Neutrophil (primary cell): ENCODE results near the gene POLD2.

Source experiments
- H3K27ac ChIP-seq: fragments of 200-600 bp; sonication (generic); 2 replicates; pipeline ENCODE4 v1.5.1; 2016; ENCODE audit warnings: mild to moderate bottlenecking, moderate library complexity
- H3K27me3 ChIP-seq: fragments of 200-600 bp; sonication (generic); 2 replicates; pipeline ENCODE4 v1.6.0; 2016; ENCODE audit warnings: mild to moderate bottlenecking
- H3K36me3 ChIP-seq: fragments of 200-600 bp; sonication (generic); 2 replicates; pipeline ENCODE4 v1.5.1; 2017
- H3K4me1 ChIP-seq, 2 experiments: fragments of 200-600 bp in 1 of 2; sonication (generic) in 1 of 2; 1 replicate in 1 of 2; 2 replicates in 1 of 2; pipeline versions ENCODE4 v1.5.1 to v1.6.1; 2013 to 2016; ENCODE audit warnings: low read depth in 1 of 2, low read length in 1 of 2, mild to moderate bottlenecking in 1 of 2, moderate library complexity in 1 of 2; ENCODE audit not compliant: control insufficient read depth in 1 of 2, insufficient read depth in 1 of 2
- H3K4me3 ChIP-seq, 2 experiments: fragments of 200-600 bp in 1 of 2; sonication (generic) in 1 of 2; 1 replicate in 1 of 2; 2 replicates in 1 of 2; pipeline ENCODE4 v1.5.1; 2013 to 2016; ENCODE audit warnings: low read depth in 1 of 2, low read length in 1 of 2, mild to moderate bottlenecking in 1 of 2, moderate library complexity in 1 of 2
- H3K9me3 ChIP-seq: fragments of 200-600 bp; sonication (generic); 2 replicates; pipeline ENCODE4 v1.5.1; 2016
- TF ChIP-seq, protein P1 (sequence below): fragments of 200-600 bp; sonication (generic); IDR thresholded peaks from 2 replicates; pipeline ENCODE4 v1.5.1; 2016; ENCODE audit warnings: antibody characterized with exemption

POLD2 gene

DNA sequence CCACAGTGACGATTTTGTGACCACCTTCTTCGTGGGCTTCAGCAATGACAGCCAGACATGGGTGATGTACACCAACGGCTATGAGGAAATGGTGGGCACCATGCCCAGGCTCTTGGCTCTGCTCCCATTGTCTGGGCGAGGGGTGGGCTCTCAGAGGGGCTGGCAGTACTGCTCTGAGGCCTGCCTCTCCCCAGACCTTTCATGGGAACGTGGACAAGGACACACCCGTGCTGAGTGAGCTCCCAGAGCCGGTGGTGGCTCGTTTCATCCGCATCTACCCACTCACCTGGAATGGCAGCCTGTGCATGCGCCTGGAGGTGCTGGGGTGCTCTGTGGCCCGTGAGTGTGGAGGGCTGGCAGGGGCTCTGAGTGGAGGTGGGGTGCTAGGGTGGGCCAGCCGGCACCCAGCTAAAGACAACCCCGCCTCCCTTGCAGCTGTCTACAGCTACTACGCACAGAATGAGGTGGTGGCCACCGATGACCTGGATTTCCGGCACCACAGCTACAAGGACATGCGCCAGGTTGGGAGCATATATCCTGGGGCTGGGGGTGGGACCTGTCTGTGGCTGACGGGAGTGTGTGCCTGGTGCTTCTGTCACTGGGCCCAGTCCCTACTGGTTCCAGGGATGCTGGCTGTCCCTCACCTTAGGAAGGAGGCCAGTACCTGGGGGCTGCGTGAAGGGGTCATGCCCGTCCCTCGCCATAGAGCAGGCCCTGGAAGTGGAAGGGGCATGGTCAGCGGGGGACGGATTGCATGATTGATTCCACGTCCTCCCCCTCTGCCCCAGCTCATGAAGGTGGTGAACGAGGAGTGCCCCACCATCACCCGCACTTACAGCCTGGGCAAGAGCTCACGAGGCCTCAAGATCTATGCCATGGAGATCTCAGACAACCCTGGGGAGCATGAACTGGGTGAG, 12.4 kb downstream of the POLD2 start:
- Histone ChIP-seq H3K4me1 (no peaks in the 10 kb centered on the region), H3K36me3 (no peaks in the 10 kb centered on the region), H3K9me3 (no peaks in the 10 kb centered on the region)

DNA sequence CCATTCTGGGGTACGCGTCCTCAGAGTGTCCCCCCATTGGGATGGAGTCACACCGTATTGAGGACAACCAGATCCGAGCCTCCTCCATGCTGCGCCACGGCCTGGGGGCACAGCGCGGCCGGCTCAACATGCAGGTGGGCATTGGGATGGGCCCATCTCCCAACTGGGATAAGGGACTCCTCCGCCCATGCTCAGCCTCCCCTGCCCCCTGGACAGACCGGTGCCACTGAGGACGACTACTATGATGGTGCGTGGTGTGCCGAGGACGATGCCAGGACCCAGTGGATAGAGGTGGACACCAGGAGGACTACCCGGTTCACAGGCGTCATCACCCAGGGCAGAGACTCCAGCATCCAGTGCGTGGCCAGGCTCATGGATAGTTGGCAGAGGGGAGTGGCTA, 13.4 kb downstream of the POLD2 start:
- Histone ChIP-seq H3K36me3 (no peaks in the 10 kb centered on the region), H3K4me3 (no peak overlapping the region)
- TF ChIP-seq, protein P1, sequence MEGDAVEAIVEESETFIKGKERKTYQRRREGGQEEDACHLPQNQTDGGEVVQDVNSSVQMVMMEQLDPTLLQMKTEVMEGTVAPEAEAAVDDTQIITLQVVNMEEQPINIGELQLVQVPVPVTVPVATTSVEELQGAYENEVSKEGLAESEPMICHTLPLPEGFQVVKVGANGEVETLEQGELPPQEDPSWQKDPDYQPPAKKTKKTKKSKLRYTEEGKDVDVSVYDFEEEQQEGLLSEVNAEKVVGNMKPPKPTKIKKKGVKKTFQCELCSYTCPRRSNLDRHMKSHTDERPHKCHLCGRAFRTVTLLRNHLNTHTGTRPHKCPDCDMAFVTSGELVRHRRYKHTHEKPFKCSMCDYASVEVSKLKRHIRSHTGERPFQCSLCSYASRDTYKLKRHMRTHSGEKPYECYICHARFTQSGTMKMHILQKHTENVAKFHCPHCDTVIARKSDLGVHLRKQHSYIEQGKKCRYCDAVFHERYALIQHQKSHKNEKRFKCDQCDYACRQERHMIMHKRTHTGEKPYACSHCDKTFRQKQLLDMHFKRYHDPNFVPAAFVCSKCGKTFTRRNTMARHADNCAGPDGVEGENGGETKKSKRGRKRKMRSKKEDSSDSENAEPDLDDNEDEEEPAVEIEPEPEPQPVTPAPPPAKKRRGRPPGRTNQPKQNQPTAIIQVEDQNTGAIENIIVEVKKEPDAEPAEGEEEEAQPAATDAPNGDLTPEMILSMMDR, result no peak

More for the DNA sequence above, 12.4 kb downstream of the POLD2 start:
- TF ChIP-seq, protein P1, result no peak
- Histone ChIP-seq H3K27ac (no peak overlapping the region), H3K4me3 (no peak overlapping the region), H3K27me3 (peaks cover 12% of the 10 kb centered on the region)

DNA sequence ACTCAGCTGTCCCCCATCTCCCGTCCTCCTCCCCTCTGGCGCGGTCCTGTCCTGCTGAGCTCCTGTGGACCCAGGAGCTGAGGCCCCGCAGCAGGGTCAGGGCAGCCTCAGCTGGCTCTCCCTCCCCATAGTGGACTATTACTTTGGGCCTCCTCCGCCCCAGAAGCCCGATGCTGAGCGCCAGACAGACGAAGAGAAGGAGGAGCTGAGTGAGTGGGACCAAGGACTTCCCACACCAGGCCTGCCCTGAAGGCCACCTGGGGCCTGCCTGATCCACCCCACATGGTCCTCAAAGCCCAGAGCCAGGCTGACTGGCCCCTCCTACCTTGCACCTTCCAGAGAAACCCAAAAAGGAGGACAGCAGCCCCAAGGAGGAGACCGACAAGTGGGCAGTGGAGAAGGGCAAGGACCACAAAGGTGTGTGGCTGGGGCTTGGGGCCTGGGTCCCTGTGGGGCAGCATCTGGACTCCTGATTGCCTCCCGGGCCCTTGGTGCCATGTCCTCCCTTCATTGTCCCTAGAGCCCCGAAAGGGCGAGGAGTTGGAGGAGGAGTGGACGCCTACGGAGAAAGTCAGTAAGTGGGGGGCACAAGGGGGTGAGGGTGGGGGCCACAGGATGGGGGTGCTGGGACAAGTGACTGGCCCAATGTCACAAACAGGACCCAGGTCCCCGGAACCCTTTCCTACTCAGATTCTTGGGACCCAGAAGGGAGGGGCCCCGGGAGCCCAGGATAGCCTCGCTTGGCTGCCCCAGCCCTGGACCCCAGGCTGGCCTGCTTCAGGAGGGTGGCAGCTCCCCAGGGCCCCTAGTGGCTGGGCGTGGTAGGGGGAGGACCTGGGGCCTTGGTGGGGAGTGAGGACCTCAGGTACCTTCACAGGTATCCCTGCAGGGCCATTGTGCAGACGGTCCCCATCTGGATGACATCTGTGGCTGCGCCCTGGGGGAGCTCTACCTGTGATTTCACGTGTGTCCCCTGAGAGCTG, 14.3 kb downstream of the POLD2 start:
- Histone ChIP-seq H3K4me1 (no peaks in the 10 kb centered on the region), H3K27ac (no peak overlapping the region), H3K36me3 (no peaks in the 10 kb centered on the region), H3K4me3 (no peak overlapping the region), H3K9me3 (no peaks in the 10 kb centered on the region), H3K27me3 (peaks cover 31% of the 10 kb centered on the region)
- TF ChIP-seq, protein P1, result no peak

More for the DNA sequence above, 13.4 kb downstream of the POLD2 start:
- peaks cover 21% of the 10 kb centered on the region for H3K27me3 ChIP-seq
- no peaks in the 10 kb centered on the region for H3K4me1 ChIP-seq
- H3K9me3 ChIP-seq, result no peaks in the 10 kb centered on the region
- H3K27ac ChIP-seq, result no peak overlapping the region

DNA sequence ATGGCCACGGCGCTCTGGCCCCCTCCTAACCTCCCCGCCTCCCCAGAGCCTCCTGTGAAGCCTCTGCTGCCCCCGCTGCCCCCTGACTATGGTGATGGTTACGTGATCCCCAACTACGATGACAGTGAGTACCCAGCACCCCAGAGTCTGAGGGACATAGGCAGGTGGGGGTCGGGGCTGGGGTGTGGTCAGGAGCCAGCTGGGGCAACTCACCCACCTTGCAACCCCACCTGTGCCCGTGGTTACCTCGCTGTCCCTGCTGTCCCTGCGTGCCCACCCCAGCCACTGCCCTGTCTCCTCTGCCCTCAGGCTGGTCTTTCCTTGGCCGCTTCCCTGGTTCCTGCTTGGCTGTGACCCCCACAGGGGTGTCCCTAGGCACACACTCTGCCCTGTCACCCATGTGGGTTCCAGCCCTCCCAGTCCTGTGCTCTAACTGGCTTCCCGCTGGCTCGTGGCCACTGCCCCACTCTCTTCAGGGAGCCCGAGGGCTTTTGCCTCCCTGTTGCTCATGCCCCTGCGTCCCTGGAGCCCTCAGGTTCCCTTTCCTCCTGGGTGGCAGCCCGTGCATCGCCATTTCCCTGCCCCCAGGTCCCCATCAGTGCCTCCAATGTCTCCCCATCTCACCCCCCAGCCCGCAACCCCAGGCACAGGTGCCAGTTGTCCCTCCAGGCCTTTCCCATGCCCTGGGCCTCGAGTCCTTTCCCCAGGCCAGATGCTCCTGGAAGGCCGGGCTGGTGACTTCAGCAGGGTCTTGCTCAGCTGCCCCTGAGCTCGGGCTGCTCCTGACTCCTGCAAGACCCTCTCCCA, 15.2 kb downstream of the POLD2 start:
- H3K27me3 ChIP-seq, result peaks cover 40% of the 10 kb centered on the region
- H3K36me3 ChIP-seq, result no peaks in the 10 kb centered on the region
- no peak overlapping the region for H3K4me3 ChIP-seq
- H3K9me3 ChIP-seq, result no peaks in the 10 kb centered on the region
- TF ChIP-seq, protein P1, result no peak
- H3K4me1 ChIP-seq, result no peaks in the 10 kb centered on the region
- H3K27ac ChIP-seq, result no peak overlapping the region
